NCI-H146 (cell line): Measurements from ENCODE around the gene NLK.
"Not testable (repeated sequence)": the region's sequence is repeated elsewhere in the genome, so short reads cannot be mapped to it uniquely, and the experiment has no call there.

Source experiments
- DNase-seq: peaks from one replicate; lab custom pipeline; 2025; lab: John Stamatoyannopoulos, UW

Gene NLK

DNA sequence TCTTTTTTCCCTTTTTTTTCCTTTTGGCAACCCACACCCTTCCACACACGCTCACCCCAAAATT is at the start of gene NLK:
NLK (plus strand) TSS at position 21 of the 64 bp plus-strand sequence. CDS start 197 bp downstream, outside the sequence.
- no peak for DNase-seq

DNA sequence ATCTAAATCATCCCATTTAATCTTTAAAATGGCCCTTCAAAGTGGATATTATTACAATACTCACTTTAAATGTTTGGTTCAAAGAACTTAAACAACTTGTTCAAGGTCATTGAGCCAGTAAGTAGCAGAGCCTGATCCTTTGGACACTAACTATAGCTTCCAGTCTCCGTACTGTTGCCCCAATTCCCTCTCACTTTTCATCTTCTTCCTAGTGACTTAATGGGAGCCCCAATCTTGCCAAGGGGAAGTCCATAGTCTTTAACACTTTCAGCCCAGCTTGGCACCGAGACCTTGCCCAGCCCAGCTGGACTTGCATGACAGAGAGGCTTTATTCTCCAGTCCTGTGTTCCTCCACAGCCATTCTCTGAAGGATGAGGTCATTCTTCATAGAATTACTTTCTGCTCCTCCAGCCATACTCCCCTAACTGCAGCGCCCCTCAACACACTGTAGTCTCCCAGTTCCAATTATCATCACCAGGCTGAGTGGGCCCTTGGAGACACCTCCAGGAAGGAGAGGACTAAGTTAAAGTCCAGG is 49.2 kb upstream of the NLK start:
- DNase-seq, result no peak

DNA sequence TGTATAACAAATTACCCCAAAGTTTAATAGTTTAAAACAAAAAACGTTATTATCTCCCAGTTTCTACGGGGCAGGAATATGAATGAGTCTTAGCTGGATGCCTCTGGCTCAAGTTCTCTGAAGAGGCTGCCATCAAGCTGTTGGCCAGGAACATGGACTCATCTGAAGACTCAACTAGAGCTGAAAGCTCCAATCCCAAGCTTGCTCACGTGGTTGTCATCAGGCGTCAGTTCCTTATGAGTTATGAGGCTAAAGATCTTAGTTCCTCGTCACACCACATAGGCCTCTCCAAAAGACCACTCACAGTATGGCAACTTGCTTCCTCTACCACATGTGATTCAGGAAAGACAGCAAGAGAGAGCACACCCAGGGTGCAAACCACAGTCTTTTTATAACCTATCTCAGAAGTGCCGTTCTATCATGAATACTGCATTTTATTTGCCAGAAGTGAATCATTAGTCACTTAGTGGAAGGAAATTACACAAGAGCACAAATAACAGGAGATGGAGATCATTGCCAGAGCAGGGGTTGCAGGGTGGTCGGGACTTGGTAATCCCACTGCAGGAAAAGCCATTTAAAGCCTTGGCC is 48.7 kb upstream of the NLK start:
- no peak for DNase-seq

DNA sequence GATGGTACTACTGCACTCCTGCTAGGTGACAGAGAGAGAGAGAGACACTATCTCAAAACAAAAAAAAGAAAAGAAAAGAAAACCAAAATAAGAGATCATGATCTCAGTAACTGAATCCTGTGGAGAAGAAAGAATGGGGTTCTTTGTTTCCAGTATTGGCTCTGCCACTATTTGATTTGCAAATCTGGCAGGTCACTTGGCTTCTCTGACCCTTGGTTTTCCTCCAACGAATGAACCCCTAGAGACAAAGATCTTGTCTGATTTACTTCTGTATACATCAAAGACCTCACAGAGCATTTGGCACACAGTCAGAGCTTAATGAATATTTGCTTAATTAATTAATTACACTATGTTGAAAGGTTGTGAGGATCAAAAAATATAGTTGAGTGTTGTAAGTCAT is 47.9 kb upstream of the NLK start:
- DNase-seq, result no peak

DNA sequence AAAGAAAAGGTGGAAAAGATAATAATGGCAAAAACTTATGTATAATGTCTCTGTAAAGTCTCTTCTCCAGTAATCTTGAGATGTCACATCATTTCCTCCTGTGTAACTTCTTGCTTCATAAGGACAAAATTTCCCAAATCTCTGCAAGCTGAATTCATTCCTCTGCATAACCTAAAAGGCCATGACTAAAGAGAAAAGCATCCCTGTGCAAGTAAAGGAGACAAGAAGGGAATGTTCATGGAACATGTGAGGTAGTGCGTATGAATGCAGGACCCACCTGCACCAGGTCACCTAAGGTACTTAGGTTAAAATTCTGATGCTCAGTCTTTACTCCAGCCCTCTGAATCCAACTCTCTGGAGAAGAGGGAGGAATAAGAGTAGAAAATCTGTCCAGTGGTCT is 46.9 kb upstream of the NLK start:
- DNase-seq, result no peak

DNA sequence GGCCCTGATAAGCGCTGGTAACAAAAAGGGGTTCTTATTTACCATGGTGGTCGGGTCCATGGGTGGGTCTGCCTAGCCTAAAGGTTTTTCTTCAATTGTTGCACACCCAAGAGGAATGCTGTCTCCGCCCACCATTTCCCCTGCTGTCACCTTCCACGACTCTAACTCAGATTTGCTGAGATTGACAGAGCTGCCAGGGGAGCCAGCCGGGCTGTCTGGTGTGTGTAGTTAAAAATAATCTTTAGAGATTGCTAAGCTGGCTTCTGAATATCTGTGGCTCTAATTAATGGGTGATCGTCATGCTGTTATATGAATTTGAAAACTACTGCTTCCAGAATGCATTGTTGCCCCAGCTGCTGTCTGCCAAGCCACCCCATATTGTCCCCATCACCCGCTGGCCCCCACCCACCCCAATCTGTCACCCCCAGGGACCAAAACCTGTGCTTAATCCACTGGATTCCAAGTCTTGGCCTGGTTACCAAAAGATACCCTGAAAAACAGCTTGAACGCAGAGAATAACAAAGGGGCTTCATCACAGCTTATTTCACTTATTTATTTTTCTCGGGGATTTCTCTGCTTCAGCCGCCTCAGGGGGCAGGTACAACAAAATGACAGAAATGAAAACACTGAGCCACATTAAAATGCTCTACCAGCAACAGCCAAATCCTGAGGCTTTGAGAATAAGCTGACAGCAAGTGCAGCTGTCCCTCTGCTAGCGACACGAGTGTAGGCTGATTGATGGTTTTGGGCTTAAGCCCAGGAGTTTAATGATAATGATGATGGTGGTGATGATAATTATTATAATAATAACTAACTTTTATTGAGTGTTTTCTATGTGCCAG is 46.1 kb upstream of the NLK start:
- DNase-seq, result no peak

DNA sequence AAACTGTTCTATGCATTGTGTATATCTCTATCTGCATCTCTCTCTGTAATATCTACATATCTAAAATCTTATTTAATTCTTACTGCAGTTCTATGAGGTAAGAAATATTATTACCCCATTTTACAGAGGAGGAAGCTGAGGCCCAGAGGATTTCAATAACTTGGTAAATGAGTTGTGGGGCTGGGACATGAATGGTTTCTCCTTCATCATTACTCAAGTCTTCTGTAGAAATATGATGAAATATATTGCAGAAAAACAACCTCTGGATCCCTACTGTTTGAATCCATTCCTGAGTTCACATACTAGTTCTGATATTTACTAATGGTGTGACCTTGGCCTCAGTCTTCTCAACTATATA is 45.5 kb upstream of the NLK start:
- DNase-seq, result no peak

DNA sequence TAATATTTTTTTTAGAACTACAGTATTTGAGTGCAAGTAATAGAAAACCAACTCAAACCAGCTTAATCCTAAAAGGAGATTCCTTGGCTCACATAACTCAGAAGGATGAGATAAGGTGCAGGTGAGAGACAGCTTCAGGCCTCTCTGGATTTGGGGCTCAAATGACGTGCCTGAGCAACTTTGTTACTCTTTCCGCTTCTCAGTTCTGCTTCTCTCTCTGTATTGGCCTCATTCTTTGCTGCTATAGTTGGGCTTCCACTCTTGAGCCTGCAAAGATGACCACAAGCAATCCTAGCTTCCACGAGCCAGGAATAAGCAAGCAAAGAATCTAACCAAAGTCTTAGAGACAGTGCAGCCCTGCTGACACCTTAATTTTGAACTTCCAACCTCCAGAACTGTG is 45.0 kb upstream of the NLK start:
- DNase-seq, result no peak

DNA sequence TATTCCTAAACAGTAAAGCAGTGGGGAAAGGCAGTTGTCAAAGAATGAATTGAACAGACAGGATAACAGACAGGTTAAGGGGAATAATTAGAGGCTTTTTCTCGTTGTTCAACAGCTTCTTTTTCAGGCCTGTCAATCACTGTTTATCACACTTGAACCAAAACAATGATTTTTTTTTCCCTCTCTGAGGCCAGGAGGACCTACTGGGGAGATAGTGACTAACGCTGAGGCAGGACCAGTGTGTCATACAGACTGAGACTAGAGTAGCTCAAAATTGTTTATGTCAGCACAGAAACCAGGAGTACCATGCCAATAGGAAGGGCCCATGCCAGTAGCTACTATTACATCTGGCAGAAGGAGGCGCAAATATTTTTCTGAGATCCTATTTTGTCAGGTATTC is 41.3 kb upstream of the NLK start:
- no peak for DNase-seq

DNA sequence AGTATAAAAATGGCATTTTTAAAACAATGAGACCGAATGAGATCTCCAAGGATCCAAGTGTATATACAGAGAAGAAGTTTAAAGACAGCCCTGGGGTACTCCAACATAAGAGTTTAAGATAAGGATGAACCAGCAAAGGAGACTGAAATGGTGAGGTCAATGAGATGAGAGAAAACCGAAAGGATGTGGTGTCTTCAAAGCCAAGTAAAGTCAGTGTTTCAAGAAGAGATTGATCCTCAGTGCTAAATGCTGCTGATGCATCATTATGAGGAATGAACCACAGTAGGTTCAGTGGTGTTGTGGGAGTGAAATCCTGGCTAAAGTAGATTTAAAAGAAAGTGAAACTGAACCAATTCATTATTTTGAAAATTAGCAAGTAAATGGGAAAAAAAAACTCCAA is 38.1 kb upstream of the NLK start:
- DNase-seq, result no peak

DNA sequence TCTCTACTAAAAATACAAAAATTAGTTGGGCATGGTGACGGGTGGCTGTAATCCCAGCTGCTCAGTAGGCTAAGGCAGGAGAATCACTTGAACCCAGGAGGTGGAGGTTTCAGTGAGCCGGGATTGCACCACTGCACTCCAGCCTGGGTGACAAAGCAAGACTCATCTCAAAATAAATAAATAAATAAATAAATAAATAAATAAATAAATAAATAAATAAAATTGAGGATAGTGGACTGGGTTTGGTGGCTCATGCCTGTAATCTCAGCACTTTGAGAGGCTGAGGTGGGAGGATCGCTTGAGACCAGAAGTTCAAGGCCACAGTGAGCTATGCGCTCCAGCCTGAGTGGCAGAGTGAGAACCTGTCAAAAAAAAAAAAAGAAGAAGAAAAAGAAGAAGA is 34.6 kb upstream of the NLK start:
- DNase-seq, result not testable (repeated sequence)

DNA sequence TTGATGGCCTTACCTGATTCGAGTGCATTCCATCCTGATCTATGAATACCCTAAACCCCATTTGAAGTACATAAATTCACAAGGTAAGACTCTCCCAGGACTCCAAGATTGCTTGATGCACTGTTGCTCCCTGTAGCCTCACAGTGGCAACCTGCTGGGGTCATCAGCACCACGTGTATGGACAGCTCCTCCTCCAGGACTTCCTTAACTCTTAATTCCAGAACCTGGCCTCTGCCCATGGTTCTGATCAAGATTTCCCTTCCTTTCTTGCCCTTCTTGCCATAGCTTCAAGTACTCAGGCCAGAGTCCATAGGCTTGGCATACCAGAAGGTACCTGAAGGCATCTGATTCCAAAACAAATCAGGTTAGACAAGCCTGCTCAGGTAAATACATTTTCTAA is 34.0 kb upstream of the NLK start:
- no peak for DNase-seq

DNA sequence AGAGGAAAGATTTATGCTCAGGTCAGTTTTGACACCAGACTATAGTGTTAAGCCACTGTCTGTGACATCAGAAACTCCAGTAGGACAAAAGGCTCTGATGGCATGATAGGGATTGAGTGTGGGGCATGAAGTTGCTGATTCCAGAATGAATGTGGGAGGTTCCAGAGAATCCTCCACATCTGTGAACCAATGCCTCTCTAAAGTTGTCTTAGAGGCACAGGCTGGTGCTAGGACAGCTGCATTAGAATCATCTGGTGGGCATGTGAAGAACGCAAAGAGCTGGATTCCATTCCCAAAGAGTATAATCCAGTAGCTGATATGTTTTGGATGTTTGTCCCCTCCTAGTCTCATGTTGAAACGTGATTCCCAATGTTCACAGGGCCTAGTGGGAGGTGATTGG is 32.1 kb upstream of the NLK start:
- no peak for DNase-seq

DNA sequence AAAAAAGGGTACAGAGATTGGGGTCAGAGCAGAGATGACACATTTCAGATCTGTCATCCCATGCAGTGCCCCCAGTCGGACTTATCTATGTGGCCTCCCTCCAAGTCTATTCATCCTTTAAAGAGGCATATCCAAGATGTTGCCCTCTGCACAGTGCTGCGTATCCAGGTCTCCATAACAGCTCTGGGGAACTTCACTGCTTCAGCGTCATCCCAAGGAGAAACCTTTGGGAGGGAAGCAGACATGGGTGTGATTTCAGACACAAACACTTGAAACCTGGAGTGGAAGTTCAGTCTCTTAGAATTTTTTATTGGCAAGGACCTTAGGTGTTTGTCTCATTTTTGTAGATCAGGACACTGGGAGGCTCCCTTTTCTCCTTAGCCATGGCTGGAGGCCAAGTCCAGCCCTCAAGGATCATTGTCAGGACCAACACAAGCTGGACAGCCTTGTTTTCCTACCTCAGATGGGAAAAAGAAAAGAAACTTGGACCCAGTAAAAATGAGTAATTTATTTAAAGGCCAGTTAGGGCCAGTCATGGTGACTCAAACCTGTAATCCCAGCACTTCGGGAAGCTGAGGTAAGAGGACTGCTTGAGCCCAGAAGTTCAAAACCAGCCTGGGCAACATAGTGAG is 23.9 kb upstream of the NLK start:
- DNase-seq, result no peak

DNA sequence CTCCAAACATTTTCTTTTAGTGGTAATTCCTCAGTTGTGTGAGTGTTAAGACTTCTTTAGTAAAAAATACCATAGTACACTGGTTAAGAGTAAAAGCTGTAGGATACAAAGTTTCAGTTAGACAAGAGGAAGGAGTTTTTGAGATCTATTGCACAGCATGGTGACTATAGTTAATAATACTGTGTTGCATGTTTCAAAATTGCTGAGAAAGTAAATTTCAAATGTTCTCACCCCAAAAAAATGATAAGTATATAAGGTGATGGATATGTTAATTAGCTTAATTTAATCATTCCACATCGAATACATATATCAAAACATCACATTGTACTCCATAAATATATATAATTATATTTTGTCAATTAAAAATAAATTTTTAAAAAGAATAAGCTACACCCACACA is 22.0 kb upstream of the NLK start:
- DNase-seq, result no peak

DNA sequence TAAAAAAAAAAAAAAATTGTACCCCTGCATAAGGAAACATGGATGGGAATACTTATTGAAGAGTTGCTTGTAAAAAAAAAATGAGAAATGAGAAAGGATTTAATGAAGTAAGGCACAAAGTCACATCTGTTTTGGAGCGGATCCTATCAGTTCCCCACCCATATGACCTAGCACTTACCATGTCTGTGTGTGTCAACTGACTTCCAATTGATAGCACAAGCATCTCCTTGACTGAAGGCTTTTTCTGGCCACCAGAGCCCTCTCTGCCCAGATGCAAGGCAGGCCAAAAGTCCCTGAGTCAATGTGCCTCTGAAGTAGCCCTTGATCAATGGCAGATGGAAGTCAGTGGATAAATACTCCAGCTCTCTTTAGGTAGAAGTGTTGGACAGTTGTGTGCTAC is 13.4 kb upstream of the NLK start:
- DNase-seq, result no peak

DNA sequence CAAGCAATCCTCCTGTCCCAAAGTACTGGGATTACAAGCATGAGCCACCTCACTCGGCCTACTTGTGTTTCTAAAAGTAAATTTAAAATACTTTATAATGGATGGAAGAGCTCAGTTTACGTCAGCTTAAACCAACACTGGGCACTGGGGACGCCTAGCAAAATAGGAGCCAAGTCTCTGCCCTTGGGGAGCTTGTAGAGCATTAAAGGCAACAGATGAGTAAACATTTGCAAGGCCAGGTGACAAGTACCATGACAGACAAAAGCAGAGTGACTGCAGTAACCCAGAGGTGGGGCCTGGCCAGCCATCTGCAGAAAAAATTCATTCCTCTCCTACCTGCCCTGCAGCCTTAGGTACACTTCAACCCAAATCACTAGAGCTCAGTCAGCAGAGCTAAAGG is 12.1 kb upstream of the NLK start:
- peak; percentile 72 for DNase-seq

DNA sequence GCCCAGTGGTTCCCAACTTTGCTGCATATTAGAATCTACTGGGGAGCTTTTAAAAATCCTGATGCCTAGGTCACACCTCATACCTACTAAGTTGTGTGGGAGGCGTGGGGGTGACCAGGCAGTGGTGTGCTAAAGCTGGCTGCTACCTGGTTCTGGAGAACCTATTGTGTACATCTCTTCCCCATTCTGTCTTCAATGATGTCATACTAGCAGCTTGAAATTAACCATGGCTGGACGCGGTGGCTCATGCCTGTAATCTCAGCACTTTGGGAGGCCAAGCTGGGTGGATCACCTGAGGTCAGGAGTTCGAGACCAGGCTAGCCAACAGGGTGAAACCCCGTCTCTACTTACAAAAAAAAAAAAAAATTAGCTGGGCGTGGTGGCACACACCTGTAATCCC is 11.3 kb upstream of the NLK start:
- DNase-seq, result no peak

DNA sequence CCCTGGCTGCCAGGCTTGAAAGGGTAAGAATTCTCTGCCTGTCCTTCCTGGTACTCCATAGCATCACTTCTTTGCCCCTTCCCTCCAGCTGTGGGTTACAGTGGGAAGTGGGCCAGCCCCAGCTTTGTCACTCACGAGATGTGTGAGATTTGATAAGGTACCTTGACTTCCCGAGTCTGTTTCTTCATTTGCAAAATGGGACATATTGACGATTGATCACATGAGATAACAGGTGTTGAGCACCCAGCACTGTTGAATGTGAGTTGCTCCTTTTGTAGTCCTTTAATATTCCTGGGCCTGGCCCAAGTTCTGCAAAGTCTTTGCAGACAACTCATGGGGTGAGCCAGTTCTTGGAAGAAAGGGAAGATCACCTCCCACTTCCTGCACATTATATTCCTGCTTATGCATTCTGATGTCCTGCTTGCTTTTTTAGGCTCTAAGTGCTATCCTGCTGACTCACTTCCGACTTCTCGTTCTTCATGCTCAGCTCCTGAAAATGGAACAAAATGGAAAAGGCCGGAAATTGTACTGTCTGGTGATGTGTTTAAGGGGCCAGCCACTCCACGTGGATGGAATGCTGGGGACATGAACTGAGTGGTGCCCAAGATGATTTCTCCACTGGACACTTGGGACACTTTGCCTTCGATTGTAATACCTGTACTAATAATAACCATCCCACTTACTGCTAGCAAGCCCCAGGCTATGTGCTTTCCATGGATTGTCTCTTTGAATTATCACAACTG is 8.3 kb upstream of the NLK start:
- no peak for DNase-seq

DNA sequence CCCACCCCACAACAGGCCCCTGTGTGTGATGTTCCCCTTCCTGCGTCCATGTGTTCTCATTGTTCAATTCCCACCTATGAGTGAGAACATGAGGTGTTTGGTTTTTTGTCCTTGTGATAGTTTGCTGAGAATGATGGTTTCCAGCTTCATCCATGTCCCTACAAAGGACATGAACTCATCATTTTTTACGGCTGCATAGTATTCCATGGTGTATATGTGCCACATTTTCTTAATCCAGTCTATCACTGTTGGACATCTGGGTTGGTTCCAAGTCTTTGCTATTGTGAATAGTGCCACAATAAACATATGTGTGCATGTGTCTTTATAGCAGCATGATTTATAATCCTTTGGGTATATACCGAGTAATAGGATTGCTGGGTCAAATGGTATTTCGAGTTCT is 7.0 kb upstream of the NLK start:
- not testable (repeated sequence) for DNase-seq

DNA sequence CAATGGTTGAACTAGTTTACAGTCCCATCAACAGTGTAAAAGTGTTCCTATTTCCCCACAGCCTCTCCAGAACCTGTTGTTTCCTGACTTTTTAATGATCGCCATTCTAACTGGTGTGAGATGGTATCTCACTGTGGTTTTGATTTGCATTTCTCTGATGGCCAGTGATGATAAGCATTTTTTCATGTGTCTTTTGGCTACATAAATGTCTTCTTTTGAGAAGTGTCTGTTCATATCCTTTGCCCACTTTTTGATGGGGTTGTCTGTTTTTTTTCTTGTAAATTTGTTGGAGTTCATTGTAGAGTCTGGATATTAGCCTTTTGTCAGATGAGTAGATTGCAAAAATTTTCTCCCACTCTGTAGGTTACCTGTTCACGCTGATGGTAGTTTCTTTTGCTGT is 6.6 kb upstream of the NLK start:
- not testable (repeated sequence) for DNase-seq

DNA sequence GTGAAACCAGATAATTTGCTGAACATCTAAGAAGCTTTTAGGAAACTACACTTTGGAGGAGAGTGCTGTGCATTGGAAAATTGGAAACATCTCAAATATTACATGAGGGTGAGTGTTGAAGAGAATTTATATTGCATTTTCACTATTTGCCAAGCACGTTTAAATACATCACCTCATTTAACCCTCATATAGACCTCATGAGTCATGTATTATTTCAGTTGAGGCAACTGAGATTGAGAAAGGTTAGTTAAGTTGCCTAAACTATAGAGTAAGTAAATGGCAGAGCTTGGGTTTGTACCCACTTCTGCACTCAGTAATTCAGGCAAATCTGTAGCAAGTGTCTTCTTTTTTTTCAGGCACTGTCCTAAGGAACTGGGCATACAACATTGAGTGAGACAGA is 3.7 kb upstream of the NLK start:
- DNase-seq, result no peak

DNA sequence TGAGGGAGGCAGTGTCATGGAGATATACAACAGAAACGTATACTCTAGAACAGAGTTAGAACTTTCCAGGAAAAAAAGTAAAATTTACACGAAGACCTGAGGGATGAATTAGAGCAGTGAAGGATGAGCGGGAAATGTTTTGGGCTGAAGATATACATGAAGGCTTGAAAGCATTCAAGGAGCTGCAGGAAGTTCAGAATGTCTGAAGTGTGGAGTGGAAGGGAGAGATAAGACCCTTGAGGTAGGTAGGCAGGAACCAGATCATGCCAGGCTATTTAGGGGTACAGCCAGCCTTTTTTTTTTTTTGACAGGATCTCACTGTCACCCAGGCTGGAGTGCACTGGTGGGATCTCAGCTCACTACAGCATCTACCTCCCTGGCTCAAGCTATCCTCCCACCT is 3.2 kb upstream of the NLK start:
- DNase-seq, result no peak
